ENCODE data around the gene KCTD16. TPM values are rescaled to one million over a fixed set of nuclear protein-coding genes. Genes with fewer than 3 reads are reported as not detected.

The KCTD16 gene
- total RNA-seq, 2 donors from 2014 or later = 0.02 to 0.03 TPM

DNA sequence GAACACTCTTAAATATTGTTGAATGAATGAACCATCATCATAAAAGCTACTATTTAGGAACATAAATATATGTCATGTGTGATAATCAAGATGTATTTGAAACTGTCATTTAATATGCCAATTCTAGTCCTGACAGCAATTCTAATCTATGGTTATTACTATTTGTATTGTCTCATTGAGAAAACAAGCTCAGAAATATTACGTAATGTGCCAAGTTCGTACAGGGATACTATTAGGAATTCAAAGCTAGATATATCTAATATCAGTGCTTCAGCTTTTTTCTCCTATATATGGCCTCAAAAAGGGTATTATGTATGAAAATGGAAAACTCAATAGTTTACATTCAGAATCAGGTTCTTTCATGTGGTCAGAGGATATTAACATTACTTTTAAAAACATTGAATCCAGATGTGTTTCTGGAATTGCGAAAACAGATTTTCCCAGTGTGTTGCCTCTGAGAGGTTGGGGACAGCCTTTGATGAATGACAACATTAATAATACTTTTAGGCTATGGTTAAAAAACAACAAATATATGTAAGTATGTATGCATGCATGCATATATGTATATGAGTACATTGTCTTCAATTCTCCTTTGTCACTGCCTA lies 95.1 kb downstream of the KCTD16 start:
- Histone ChIP-seq H3K27me3 (no peaks in the 10 kb centered on the region), H3K27ac (no peak overlapping the region), H3K9me3 (no peaks in the 10 kb centered on the region), H3K9ac (ENCODE audit: low read depth in 2 of 2, low read length in 2 of 2) (no peak overlapping the region), H3K36me3 (no peaks in the 10 kb centered on the region), H3K4me1 (no peaks in the 10 kb centered on the region), H3K4me3 (no peak overlapping the region)
- intact Hi-C loops (cut with DNase I) = no loop called here
- no peak for DNase-seq
- TF ChIP-seq CTCF (IDR thresholded peaks at IDR 0.05) = no peak

DNA sequence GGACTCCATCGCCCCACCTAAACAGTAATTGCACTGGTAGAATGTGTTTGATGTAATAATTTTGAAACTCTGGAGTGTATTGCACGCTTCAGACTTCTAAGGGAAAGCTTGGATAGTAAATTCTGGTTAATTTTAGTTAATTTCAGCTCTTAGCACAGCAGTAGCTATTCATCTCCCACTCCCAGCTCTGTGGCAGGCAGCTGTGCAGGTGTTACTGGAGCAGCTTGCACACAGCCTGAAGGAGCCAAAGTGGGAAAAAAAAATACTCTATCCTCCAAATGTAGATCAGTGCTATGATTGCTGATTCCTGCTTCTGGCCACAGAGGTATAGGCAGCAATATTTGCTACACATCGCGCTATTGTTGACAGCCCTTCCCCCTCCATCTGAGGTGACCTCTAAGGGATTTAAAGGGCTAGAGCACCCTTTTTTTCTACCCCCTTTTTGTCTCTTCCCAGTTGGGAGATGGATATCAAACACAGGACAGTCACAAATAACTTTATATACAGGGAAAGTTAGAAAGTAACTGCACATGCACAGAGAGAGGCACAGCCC lies 97.4 kb downstream of the KCTD16 start:
- no peak for DNase-seq
- Histone ChIP-seq H3K4me1 (no peaks in the 10 kb centered on the region), H3K27ac (no peak overlapping the region), H3K4me3 (no peak overlapping the region), H3K9ac (ENCODE audit: low read depth in 2 of 2, low read length in 2 of 2) (no peak overlapping the region), H3K27me3 (no peaks in the 10 kb centered on the region), H3K36me3 (no peaks in the 10 kb centered on the region), H3K9me3 (no peaks in the 10 kb centered on the region)
- no peak for TF ChIP-seq CTCF (IDR thresholded peaks at IDR 0.05)
- intact Hi-C loops (cut with DNase I) = no loop called here

DNA sequence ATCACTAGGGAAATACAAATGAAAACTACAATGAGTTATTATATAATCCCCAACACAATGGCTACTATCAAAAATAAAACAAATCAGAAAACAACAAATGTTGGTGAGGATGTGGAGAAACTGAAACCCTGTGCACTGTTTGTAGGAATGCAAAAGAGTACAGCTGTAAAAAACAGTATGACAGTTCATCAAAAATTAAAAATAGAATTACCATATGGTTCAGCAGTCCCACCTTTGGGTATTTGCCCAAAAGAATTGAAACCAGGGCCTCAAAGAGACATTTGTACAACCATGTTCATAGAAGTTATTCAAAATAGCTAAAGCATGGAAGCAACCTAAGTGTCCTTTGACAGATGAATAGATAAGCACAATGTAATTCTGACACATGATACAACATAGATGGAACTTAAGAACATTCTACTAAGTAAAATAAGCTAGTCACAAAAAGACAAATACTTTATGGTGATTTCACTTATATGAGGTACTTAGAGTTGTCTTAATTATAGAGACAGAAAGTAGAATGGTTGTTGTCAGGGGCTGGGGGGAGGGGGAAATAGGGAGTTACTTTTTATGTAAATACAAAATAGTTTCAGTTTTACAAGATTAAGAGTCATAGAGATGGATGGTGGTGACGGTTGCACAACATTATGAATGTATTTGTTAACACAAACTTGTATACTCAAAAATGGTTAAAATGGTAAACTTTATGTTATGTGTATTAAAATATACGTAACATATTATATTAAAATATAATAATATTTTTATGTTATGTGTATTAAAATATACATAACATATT lies 102.8 kb downstream of the KCTD16 start:
- DNase-seq = no peak
- Histone ChIP-seq H3K36me3 (no peaks in the 10 kb centered on the region), H3K27me3 (no peaks in the 10 kb centered on the region), H3K9ac (ENCODE audit: low read depth in 2 of 2, low read length in 2 of 2) (no peak overlapping the region), H3K9me3 (no peaks in the 10 kb centered on the region), H3K4me1 (no peaks in the 10 kb centered on the region), H3K27ac (no peak overlapping the region), H3K4me3 (no peak overlapping the region)
- TF ChIP-seq CTCF (IDR thresholded peaks at IDR 0.05) = no peak
- intact Hi-C loops (cut with DNase I) = no loop called here

- no peak overlapping the region for H3K9ac ChIP-seq (ENCODE audit: low read depth in 2 of 2, low read length in 2 of 2)
- no peak overlapping the region for H3K4me3 ChIP-seq
- H3K27ac ChIP-seq = no peak overlapping the region
- no peaks in the 10 kb centered on the region for H3K27me3 ChIP-seq
- no peak for TF ChIP-seq CTCF (IDR thresholded peaks at IDR 0.05)
- DNase-seq = no peak
- H3K4me1 ChIP-seq = no peaks in the 10 kb centered on the region
- no peaks in the 10 kb centered on the region for H3K9me3 ChIP-seq
- intact Hi-C loops (cut with DNase I) = no loop called here
- no peaks in the 10 kb centered on the region for H3K36me3 ChIP-seq
Measured at GRCh38 chr5:144275329-144275728, 104.7 kb downstream of the KCTD16 start.

- no peak for TF ChIP-seq CTCF (IDR thresholded peaks at IDR 0.05)
- H3K9me3 ChIP-seq = no peaks in the 10 kb centered on the region
- no peaks in the 10 kb centered on the region for H3K27me3 ChIP-seq
- intact Hi-C loops (cut with DNase I) = no loop called here
- H3K4me1 ChIP-seq = no peaks in the 10 kb centered on the region
- H3K4me3 ChIP-seq = no peak overlapping the region
- H3K27ac ChIP-seq = no peak overlapping the region
- no peaks in the 10 kb centered on the region for H3K36me3 ChIP-seq
- no peak for DNase-seq
- H3K9ac ChIP-seq (ENCODE audit: low read depth in 2 of 2, low read length in 2 of 2) = no peak overlapping the region
Measured at GRCh38 chr5:144276034-144276822, 105.6 kb downstream of the KCTD16 start.
